Small intestine (tissue), 7 donors: Measurements from ENCODE around the gene ANKRD13A. TPM values are rescaled to one million over a fixed set of nuclear protein-coding genes. Genes with fewer than 3 reads are reported as not detected.

ENCODE experiments used
- DNase-seq, 2 donors: peaks; one replicate each; pipeline versions ENCODE4 v3.0.0 to v3.0.0-alpha.2; 2013
- FAIRE-seq: peaks from 2 replicates; lab custom pipeline; 2012; peaks lifted over from hg19 to GRCh38; lab: Jason Lieb, UNC
- H3K27ac ChIP-seq, 3 donors: one replicate each; pipeline ENCODE4 v1.5.1; 2013; ENCODE audit warnings: low read length in 2 of 3, mild to moderate bottlenecking in 2 of 3, control low read depth in 1 of 3, inconsistent platforms in 1 of 3, low read depth in 1 of 3, moderate library complexity in 1 of 3
- H3K27me3 ChIP-seq, 3 donors: one replicate each; pipeline ENCODE4 v1.6.1; 2013; ENCODE audit warnings: low read length in 3 of 3, inconsistent platforms in 1 of 3; ENCODE audit not compliant: control insufficient read depth in 3 of 3, insufficient read depth in 3 of 3
- H3K36me3 ChIP-seq, 3 donors: one replicate each; pipeline ENCODE4 v1.6.1; 2013; ENCODE audit warnings: low read length in 3 of 3, inconsistent platforms in 1 of 3, low read depth in 1 of 3, mild to moderate bottlenecking in 1 of 3, moderate library complexity in 1 of 3; ENCODE audit not compliant: control insufficient read depth in 3 of 3, insufficient read depth in 2 of 3
- H3K4me1 ChIP-seq, 3 donors: one replicate each; pipeline ENCODE4 v1.6.1; 2013; ENCODE audit warnings: low read length in 2 of 3, inconsistent platforms in 1 of 3, low read depth in 1 of 3, mild to moderate bottlenecking in 1 of 3, moderate library complexity in 1 of 3; ENCODE audit not compliant: control insufficient read depth in 3 of 3, insufficient read depth in 2 of 3
- H3K4me3 ChIP-seq, 3 donors: one replicate each; pipeline ENCODE4 v1.5.1; 2013; ENCODE audit warnings: low read length in 3 of 3, control low read depth in 1 of 3, inconsistent platforms in 1 of 3, low read depth in 1 of 3, mild to moderate bottlenecking in 1 of 3, moderate library complexity in 1 of 3
- H3K9me3 ChIP-seq, 2 donors: one replicate each; pipeline ENCODE4 v1.6.1; 2013; ENCODE audit warnings: low read depth in 1 of 2, low read length in 1 of 2; ENCODE audit not compliant: control insufficient read depth in 2 of 2, insufficient read depth in 1 of 2
- WGBS, 3 donors: extraction: QIAGEN DNeasy Blood & Tissue Kit; methylation state at CpG; one replicate each; pipeline ENCODE4 v1.1.7; 2013; 5-methylcytosine and 5-hydroxymethylcytosine counted together
- polyA plus RNA-seq, 4 donors: library from polyadenylated mRNA; stranded (reverse) in 3 of 4; unstranded in 1 of 4; fragments of 200-250 nt in 3 of 4; fragments of 120-200 nt in 1 of 4; gene quantifications; one replicate each; pipeline versions ENCODE4 v1.2.1 to v1.2.3, GENCODE V29; 2013
- donor health status: healthy with polysubstance abuse.
- donor health status: control.
- donor health status: control.
- donor health status: Bipolar disorder and iron deficiency.
- donor health status: healthy.

ANKRD13A gene
- polyA plus RNA-seq, 4 donors, result 15.5 to 27.5 (median 21.2) TPM

- FAIRE-seq (no peak), DNase-seq (peak; percentile 95 to 96)
- peaks cover 0 to 7% (median 2%) of the 10 kb centered on the region in 3 donors for H3K36me3 ChIP-seq
- peaks cover 0 to 20% (median 4%) of the 10 kb centered on the region in 3 donors for H3K4me1 ChIP-seq
- H3K27me3 ChIP-seq, result no peaks in the 10 kb centered on the region
- H3K27ac ChIP-seq, result peak within 1 kb of the TSS; percentile 58 to 93 (median 90)
- peak within 1 kb of the TSS; percentile 74 to 100 (median 97) for H3K4me3 ChIP-seq
- no peaks in the 10 kb centered on the region for H3K9me3 ChIP-seq
- 0 to 1% (median 0%) methylated on average over 53 to 65 of the region's 65 CpGs for WGBS, 3 donors
These were observed 3.3 kb upstream of the ANKRD13A start, which contains the start of gene GIT2 for GRCh38 chr12:109995686-109996482. GIT2 (minus strand) TSS chr12:109996368; CDS start chr12:109996224, 144 bp downstream.

DNA sequence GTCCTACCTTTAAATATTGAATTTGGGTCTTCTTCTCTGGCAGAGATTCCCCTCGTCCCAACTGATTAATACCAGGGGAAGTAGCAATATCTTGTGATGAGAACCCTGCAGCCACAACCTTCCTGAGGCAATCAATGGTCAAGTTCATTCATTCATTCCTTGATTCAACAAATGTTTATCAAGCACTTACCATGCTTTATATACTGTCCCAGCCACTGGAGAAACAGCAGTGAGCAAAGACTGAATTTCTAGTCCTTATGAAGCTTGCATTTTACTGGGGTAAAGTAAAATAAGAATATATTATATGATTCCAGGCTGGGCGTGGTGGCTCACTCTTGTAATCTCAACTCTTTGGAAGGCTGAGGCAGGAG lies 2.8 kb upstream of the ANKRD13A start:
- Histone ChIP-seq H3K4me1 (peaks cover 0 to 20% (median 4%) of the 10 kb centered on the region in 3 donors), H3K27me3 (no peaks in the 10 kb centered on the region), H3K9me3 (no peaks in the 10 kb centered on the region), H3K27ac (peak overlapping the region in 2 of 3 donors; percentile 32 to 90), H3K4me3 (peak overlapping the region; percentile 74 to 100 (median 97)), H3K36me3 (peaks cover 0 to 4% (median 2%) of the 10 kb centered on the region in 3 donors)
- no peak for FAIRE-seq
- DNase-seq, result no peak
- 48 to 50% (median 48%) methylated on average over 2 of the region's 2 CpGs for WGBS, 3 donors

DNA sequence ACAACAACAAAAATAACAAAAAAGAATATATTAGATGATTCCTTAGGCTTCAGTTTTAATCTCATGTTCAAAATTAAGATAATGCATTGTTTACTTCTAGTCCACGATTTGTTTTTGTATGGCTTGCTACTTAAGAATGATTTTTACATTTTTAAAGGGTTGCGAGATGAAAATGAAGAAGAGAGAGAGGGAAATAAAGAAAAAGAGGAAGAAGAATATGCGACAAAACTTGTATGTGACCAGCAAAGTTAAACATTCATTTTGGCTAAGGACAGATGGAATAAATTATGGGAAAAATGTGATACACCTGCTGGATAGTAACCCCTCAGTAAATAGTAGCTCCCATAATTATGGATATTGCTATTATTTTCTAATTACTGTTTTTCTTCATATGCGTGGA lies 1.8 kb upstream of the ANKRD13A start:
- 87 to 90% (median 88%) methylated on average over 4 of the region's 4 CpGs for WGBS, 3 donors
- Histone ChIP-seq H3K27me3 (no peaks in the 10 kb centered on the region), H3K4me3 (no peak overlapping the region), H3K27ac (no peak overlapping the region), H3K36me3 (peaks cover 0 to 3% (median 0%) of the 10 kb centered on the region in 3 donors), H3K9me3 (no peaks in the 10 kb centered on the region), H3K4me1 (peaks cover 0 to 20% (median 4%) of the 10 kb centered on the region in 3 donors)
- FAIRE-seq, result no peak
- DNase-seq, result no peak

GRCh38 chr12:109998241-109998903 lies 858 bp upstream of the ANKRD13A start:
- H3K4me1 ChIP-seq, result peaks cover 0 to 26% (median 4%) of the 10 kb centered on the region in 3 donors
- peaks cover 0 to 5% (median 0%) of the 10 kb centered on the region in 3 donors for H3K36me3 ChIP-seq
- H3K4me3 ChIP-seq, result peak overlapping the region; percentile 80 to 99 (median 92)
- no peaks in the 10 kb centered on the region for H3K27me3 ChIP-seq
- H3K9me3 ChIP-seq, result no peaks in the 10 kb centered on the region
- H3K27ac ChIP-seq, result peak overlapping the region in 2 of 3 donors; percentile 16 to 94
- WGBS, 3 donors, result 44 to 54% (median 46%) methylated on average over 9 of the region's 9 CpGs
- FAIRE-seq, result no peak
- no peak for DNase-seq

- WGBS, 3 donors, result 0 to 1% (median 0%) methylated on average over 17 to 27 of the region's 27 CpGs
- H3K4me3 ChIP-seq, result peak overlapping the region; percentile 80 to 99 (median 92)
- H3K27me3 ChIP-seq, result no peaks in the 10 kb centered on the region
- DNase-seq (no peak), FAIRE-seq (no peak)
- peaks cover 0 to 7% (median 0%) of the 10 kb centered on the region in 3 donors for H3K36me3 ChIP-seq
- H3K27ac ChIP-seq, result peak overlapping the region in 2 of 3 donors; percentile 65 to 94
- peaks cover 0 to 22% (median 0%) of the 10 kb centered on the region in 3 donors for H3K4me1 ChIP-seq
- no peaks in the 10 kb centered on the region for H3K9me3 ChIP-seq
These were observed 380 bp downstream of the ANKRD13A start for GRCh38 chr12:109999649-109999971.

GRCh38 chr12:109999983-110000505 lies 814 bp downstream of the ANKRD13A start:
- no peaks in the 10 kb centered on the region for H3K27me3 ChIP-seq
- 1 to 2% (median 2%) methylated on average over 17 of the region's 17 CpGs for WGBS, 3 donors
- peak overlapping the region in 1 of 3 donors; percentile 94 for H3K27ac ChIP-seq
- H3K4me1 ChIP-seq, result peaks cover 0 to 23% (median 0%) of the 10 kb centered on the region in 3 donors
- H3K9me3 ChIP-seq, result no peaks in the 10 kb centered on the region
- H3K36me3 ChIP-seq, result peaks cover 0 to 7% (median 0%) of the 10 kb centered on the region in 3 donors
- peak overlapping the region; percentile 80 to 99 (median 92) for H3K4me3 ChIP-seq
- DNase-seq (peak; percentile 28 to 47), FAIRE-seq (no peak)

DNA sequence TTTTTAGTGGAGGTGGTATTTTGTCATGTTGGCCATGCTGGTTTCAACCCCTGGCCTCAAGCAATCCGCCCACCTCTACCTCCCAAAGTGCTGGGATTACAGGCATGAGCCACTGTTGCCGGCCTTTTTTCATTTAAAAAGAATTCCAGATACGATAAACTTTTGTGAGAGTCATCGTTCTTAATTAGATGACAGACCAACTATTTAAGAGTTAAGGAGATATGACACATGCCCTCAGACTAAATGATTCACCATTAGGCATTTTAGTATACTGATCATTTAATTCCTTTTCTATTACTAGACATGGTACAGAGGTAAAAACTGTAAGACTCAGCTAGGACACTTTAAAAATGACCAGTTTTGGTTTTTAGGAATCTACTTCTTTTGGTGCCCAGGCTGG lies 2.4 kb downstream of the ANKRD13A start:
- FAIRE-seq, result no peak
- Histone ChIP-seq H3K9me3 (no peaks in the 10 kb centered on the region), H3K4me3 (no peak overlapping the region), H3K36me3 (peaks cover 0 to 7% (median 0%) of the 10 kb centered on the region in 3 donors), H3K27me3 (no peaks in the 10 kb centered on the region), H3K27ac (no peak overlapping the region), H3K4me1 (peaks cover 0 to 23% (median 0%) of the 10 kb centered on the region in 3 donors)
- WGBS, 3 donors, result 88 to 91% (median 91%) methylated on average over 4 of the region's 4 CpGs
- DNase-seq, result no peak
